Spleen (tissue), 7 donors: ENCODE measurements around the gene RAB30.

Source experiments
- CTCF ChIP-seq, 11 experiments: fragments of 200-600 bp in 7 of 11; fragments of 450-650 bp in 4 of 11; sonication (generic) in 4 of 11; IDR thresholded peaks in 8 of 11; conservative IDR thresholded peaks in 3 of 11; 1 replicate in 7 of 11; 2 replicates in 4 of 11; pipeline versions ENCODE4 v1.4.0 to v1.8.0; 2016 to 2021; ENCODE audit warnings: antibody characterized with exemption in 11 of 11, inconsistent platforms in 4 of 11, mild to moderate bottlenecking in 1 of 11
- POLR2A ChIP-seq, 3 donors: fragments of 450-650 bp; IDR thresholded peaks; one replicate each; pipeline ENCODE4 v1.5.1; 2017; ENCODE audit warnings: antibody characterized with exemption in 3 of 3, mild to moderate bottlenecking in 1 of 3
- POLR2AphosphoS5 ChIP-seq, 3 donors: sonication (generic); formaldehyde crosslinking; IDR thresholded peaks; one replicate each; pipeline ENCODE4 v1.5.1; 2017; ENCODE audit warnings: antibody characterized with exemption in 3 of 3
- donor health status: DM: no; HTN: no; CAD: no; lungs with moderate emphysema.
- donor health status: DM: no; HTN: no; CAD: no.
- donor health status: DM: no; HTN: no; CAD: no.

DNA sequence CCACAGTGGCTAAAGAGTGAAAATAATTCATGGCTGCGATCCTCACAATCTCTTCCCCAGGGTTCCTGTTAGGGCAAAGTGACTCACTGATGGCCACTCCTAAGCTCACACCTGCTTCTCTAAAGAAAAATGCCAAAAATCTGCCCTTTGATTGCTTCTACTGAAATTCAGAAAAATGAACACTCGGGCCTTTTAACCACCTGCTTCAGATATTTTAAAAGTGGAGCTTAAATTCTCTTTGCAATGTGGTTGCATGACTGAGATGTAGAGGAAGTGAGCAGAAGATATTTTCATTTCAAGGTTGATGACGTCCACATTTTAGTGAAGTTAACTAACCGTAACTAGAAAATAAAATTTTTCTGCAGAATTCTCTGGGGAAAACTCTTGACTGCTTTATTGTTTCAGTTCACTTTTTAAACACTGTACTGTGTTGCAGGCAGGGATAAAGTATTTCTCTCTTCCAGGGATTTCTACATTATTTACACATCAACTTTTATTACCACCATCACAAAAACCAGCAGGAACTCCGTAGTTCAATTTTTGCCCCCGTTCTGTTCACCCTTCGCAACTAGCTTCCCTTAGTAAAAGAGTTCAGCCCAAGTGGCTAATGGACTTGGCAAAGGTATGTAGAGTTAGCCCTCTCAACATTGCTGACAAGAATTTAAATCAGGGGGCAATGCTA is 8.5 kb downstream of the RAB30 start:
- TF ChIP-seq CTCF (IDR thresholded peaks at IDR 0.05 in 8 of 11, conservative IDR thresholded peaks at IDR 0.05 in 3 of 11) (no peak), POLR2AphosphoS5 (IDR thresholded peaks at IDR 0.05) (peak in 2 of 3 donors; percentile 33 to 37), POLR2A (IDR thresholded peaks at IDR 0.05) (peak in 2 of 3 donors; percentile 37 to 48)
